Gastrocnemius medialis (tissue), 4 donors: Measurements from ENCODE around the gene IMP4. TPM values are rescaled to one million over a fixed set of nuclear protein-coding genes. Genes with fewer than 3 reads are reported as not detected.

Experiments
- ATAC-seq, 2 donors: fragments of 150-250 bp; one replicate each; pipeline ENCODE4 v1.9.1; 2016
- DNase-seq, 2 donors: peaks; one replicate each; pipeline ENCODE4 v3.0.0-alpha.2; 2019
- H3K27ac ChIP-seq, 4 donors: fragments of 200-600 bp; sonication (generic); 1 replicate in 1 of 4; 2 replicates in 3 of 4; pipeline ENCODE4 v1.5.1; 2016 to 2018; ENCODE audit warnings: mild to moderate bottlenecking in 2 of 4, moderate library complexity in 1 of 4
- H3K27me3 ChIP-seq, 3 donors: fragments of 200-600 bp; sonication (generic) in 2 of 3; 1 replicate in 1 of 3; 2 replicates in 2 of 3; pipeline versions ENCODE4 v1.5.1 to v1.6.0; 2016 to 2019; ENCODE audit warnings: mild to moderate bottlenecking in 1 of 3, moderate library complexity in 1 of 3
- H3K36me3 ChIP-seq, 2 donors: fragments of 200-600 bp; sonication (generic) in 1 of 2; one replicate each; pipeline ENCODE4 v1.5.1; 2017 to 2018
- H3K4me1 ChIP-seq, 2 donors: fragments of 200-600 bp; sonication (generic) in 1 of 2; one replicate each; pipeline ENCODE4 v1.5.1; 2016 to 2017; ENCODE audit warnings: mild to moderate bottlenecking in 2 of 2
- H3K4me3 ChIP-seq, 4 donors: fragments of 200-600 bp; sonication (generic) in 3 of 4; 1 replicate in 1 of 4; 2 replicates in 3 of 4; pipeline ENCODE4 v1.5.1; 2016 to 2019; ENCODE audit warnings: mild to moderate bottlenecking in 2 of 4
- H3K9me3 ChIP-seq, 3 donors: fragments of 200-600 bp; sonication (generic) in 2 of 3; 1 replicate in 1 of 3; 2 replicates in 2 of 3; pipeline ENCODE4 v1.5.1; 2016 to 2019
- POLR2A ChIP-seq, 2 donors: fragments of 450-650 bp; IDR thresholded peaks; one replicate each; pipeline ENCODE4 v1.6.1; 2017; ENCODE audit warnings: antibody characterized with exemption in 2 of 2, mild to moderate bottlenecking in 2 of 2, moderate library complexity in 2 of 2
- in situ Hi-C, 4 donors: fragments of 200-750 bp; cut with MboI; loops; one replicate each; pipeline versions ENCODE4 v1.15.0 to v1.8.0; 2017; ENCODE audit warnings: low sequenced_read_pairs in 4 of 4
- intact Hi-C: fragments of 100-400 bp; cut with DNase I; formaldehyde crosslinking; loops from one replicate; pipeline ENCODE4 v1.15.1; 2023; ENCODE audit warnings: low total_unique reads
- total RNA-seq, 4 donors: library from RNA; depleted of rRNA; stranded (reverse); fragments of >200 nt; gene quantifications; one replicate each; pipeline versions ENCODE4 v1.1.0 to v1.2.3, GENCODE V29; 2016
- TF ChIP-seq, protein P1 (sequence below), 5 experiments: fragments of 450-650 bp in 3 of 5; fragments of 200-600 bp in 2 of 5; sonication (generic) in 2 of 5; IDR thresholded peaks in 4 of 5; conservative IDR thresholded peaks in 1 of 5; 1 replicate in 4 of 5; 2 replicates in 1 of 5; pipeline ENCODE4 v1.5.1; 2016 to 2019; ENCODE audit warnings: antibody characterized with exemption in 5 of 5, mild to moderate bottlenecking in 3 of 5, moderate library complexity in 3 of 5

The IMP4 gene
- total RNA-seq, 4 donors from 2014 or later: 114 to 179 (median 149) TPM

DNA sequence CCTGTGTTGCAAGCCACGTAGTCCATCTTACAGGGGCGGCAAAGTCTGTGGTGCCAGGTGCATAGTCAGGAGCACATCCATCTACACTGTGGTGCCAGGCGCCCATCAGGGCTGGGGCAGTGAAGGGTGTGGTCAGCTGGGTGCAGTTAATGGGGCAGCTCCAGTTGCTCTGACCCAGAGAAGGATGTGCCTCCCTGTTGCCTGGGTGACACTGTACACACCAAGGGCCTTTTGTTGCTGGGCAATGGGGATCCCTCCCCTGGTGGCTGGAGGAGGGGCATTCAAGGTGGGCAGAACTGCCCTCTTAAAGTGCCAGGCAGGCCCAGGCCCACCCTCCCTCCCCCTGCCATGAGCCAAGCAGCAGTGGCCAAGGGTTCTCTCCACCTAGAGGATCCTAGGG, 28.3 kb upstream of the IMP4 start:
- intact Hi-C loops: no loop called here
- ATAC-seq: no peak

DNA sequence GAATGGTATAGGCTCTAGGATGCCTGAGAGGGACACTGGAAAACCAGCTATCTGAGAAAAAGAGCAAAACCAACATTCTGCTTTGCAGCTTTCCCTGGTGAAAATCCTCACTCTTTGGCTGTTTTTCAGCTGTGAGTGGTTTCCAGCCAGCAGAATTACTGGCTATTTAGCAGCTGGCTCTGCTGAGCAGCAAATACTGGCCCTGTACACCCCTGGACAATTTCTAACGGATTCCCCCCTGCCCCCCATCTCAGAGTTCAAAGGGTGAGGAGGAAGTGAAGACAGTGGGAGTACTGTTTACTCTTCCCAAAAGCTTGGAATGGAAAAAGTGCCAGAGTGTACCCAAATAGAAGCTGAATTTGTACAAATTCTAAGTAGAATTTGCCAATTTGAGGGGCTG, 26.1 kb upstream of the IMP4 start:
- ATAC-seq (no peak), DNase-seq (no peak)
- Histone ChIP-seq H3K4me1 (no peaks in the 10 kb centered on the region), H3K36me3 (no peaks in the 10 kb centered on the region), H3K27ac (no peak overlapping the region), H3K4me3 (no peak overlapping the region), H3K9me3 (no peaks in the 10 kb centered on the region), H3K27me3 (no peaks in the 10 kb centered on the region)
- intact Hi-C loops (no loop called here), in situ Hi-C loops (no loop called here)
- TF ChIP-seq, protein P1, sequence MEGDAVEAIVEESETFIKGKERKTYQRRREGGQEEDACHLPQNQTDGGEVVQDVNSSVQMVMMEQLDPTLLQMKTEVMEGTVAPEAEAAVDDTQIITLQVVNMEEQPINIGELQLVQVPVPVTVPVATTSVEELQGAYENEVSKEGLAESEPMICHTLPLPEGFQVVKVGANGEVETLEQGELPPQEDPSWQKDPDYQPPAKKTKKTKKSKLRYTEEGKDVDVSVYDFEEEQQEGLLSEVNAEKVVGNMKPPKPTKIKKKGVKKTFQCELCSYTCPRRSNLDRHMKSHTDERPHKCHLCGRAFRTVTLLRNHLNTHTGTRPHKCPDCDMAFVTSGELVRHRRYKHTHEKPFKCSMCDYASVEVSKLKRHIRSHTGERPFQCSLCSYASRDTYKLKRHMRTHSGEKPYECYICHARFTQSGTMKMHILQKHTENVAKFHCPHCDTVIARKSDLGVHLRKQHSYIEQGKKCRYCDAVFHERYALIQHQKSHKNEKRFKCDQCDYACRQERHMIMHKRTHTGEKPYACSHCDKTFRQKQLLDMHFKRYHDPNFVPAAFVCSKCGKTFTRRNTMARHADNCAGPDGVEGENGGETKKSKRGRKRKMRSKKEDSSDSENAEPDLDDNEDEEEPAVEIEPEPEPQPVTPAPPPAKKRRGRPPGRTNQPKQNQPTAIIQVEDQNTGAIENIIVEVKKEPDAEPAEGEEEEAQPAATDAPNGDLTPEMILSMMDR (IDR thresholded peaks at IDR 0.05 in 4 of 5, conservative IDR thresholded peaks at IDR 0.05 in 1 of 5): no peak
- no peak for TF ChIP-seq POLR2A (IDR thresholded peaks at IDR 0.05)

More for the DNA sequence above, 28.3 kb upstream of the IMP4 start:
- no peak for DNase-seq
- no peak overlapping the region for H3K4me3 ChIP-seq
- H3K4me1 ChIP-seq: no peaks in the 10 kb centered on the region
- no peaks in the 10 kb centered on the region for H3K36me3 ChIP-seq
- H3K27ac ChIP-seq: no peak overlapping the region
- in situ Hi-C loops: no loop called here
- TF ChIP-seq, protein P1 (IDR thresholded peaks at IDR 0.05 in 4 of 5, conservative IDR thresholded peaks at IDR 0.05 in 1 of 5): no peak
- no peak for TF ChIP-seq POLR2A (IDR thresholded peaks at IDR 0.05)
- H3K27me3 ChIP-seq: no peaks in the 10 kb centered on the region
- H3K9me3 ChIP-seq: no peaks in the 10 kb centered on the region

DNA sequence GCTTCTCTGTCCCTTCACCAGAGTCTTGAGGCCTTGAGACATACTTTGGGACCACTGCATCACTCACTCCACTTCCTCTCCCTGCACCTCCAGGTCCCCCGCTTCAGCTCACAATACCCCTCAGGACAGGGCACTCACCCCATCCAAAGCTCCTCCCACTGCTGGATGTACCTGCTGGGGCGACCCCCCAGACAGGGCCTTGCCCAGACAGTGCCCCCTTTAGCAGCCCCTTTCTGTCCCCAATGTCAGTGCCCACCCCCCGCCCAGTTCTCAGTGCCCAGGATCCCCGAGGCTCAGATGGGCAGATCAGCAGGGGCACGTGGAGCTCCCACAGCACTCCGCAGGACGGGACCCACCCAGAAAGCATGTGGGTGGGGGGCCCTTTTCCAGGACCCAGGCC, 23.8 kb upstream of the IMP4 start:
- H3K9me3 ChIP-seq: no peaks in the 10 kb centered on the region
- no peak for DNase-seq

DNA sequence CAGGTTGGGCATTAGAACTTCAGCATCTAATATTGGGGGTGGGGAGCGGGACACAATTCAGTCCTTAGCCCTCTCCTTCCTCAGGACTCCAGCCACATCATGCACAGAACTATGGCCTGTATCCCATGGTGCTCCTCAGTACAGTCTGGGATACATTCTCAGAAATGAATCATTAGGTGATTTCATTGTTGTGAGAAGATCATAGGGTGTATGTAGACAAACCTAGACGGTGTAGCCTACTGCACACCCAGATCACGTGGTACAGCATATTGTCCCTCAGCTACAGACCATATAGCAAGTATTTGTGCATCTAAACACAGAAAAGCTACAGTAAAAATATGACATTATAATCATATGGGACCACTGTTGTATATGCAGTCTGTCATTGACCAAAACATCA, 23.2 kb upstream of the IMP4 start:
- H3K36me3 ChIP-seq: no peaks in the 10 kb centered on the region
- H3K4me3 ChIP-seq: no peak overlapping the region
- no peak overlapping the region for H3K27ac ChIP-seq
- no peaks in the 10 kb centered on the region for H3K4me1 ChIP-seq
- TF ChIP-seq, protein P1 (IDR thresholded peaks at IDR 0.05 in 4 of 5, conservative IDR thresholded peaks at IDR 0.05 in 1 of 5): no peak
- no peak for TF ChIP-seq POLR2A (IDR thresholded peaks at IDR 0.05)
- peaks cover 0 to 5% (median 0%) of the 10 kb centered on the region in 3 donors for H3K27me3 ChIP-seq
- DNase-seq (no peak), ATAC-seq (no peak)
- no peaks in the 10 kb centered on the region for H3K9me3 ChIP-seq
- in situ Hi-C loops (no loop called here), intact Hi-C loops (no loop called here)

More for the DNA sequence above, 23.8 kb upstream of the IMP4 start:
- no peak overlapping the region for H3K4me3 ChIP-seq
- TF ChIP-seq POLR2A (IDR thresholded peaks at IDR 0.05): no peak
- TF ChIP-seq, protein P1 (IDR thresholded peaks at IDR 0.05 in 4 of 5, conservative IDR thresholded peaks at IDR 0.05 in 1 of 5): no peak
- ATAC-seq: no peak
- intact Hi-C loops (no loop called here), in situ Hi-C loops (no loop called here)
- H3K4me1 ChIP-seq: no peaks in the 10 kb centered on the region
- H3K27me3 ChIP-seq: no peaks in the 10 kb centered on the region
- H3K36me3 ChIP-seq: no peaks in the 10 kb centered on the region
- H3K27ac ChIP-seq: no peak overlapping the region
